Fibroblast of the conjunctiva (primary cell): ENCODE measurements around the gene TIAM2.
"Not testable (repeated sequence)": the region's sequence is repeated elsewhere in the genome, so short reads cannot be mapped to it uniquely, and the experiment has no call there.

Experiments
- DNase-seq: peaks from one replicate; pipeline ENCODE4 v3.0.0-alpha.2; 2010; ENCODE audit warnings: low read depth

TIAM2 gene

GRCh38 chr6:155165029-155165710 is 170.1 kb downstream of the TIAM2 start:
- no peak for DNase-seq

- DNase-seq = no peak
Observed at GRCh38 chr6:155170519-155170918, 175.4 kb downstream of the TIAM2 start.

DNA sequence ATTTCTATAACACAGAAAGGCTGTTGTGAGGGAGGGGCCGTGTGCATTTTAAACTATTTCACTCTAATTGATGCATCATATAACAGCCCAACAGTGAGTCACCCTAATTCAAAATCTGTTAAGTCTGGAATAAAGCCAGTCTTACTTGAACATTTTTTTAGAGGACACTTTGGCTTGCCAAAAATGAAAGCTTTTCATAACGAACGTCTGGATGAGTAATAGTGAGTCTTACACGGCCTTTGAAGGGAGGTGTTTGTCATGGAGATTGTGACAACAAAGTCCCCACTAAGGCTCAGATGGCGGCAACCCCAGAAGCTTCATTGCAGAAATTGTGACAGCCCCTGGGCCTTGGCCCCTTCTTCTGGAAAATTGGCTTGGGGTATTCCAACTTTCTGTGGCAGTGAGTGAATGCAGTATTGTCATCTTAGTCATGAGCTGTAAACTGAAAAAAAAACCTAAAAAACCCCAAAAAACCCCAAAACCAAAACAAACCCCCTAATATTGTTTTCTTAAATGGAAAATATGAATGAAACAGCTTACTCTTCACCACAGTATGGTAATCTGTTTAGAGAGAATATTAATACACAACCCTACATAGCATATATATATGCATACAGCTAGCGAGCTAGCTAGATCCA is 176.1 kb downstream of the TIAM2 start:
- DNase-seq = peak; percentile 93

DNA sequence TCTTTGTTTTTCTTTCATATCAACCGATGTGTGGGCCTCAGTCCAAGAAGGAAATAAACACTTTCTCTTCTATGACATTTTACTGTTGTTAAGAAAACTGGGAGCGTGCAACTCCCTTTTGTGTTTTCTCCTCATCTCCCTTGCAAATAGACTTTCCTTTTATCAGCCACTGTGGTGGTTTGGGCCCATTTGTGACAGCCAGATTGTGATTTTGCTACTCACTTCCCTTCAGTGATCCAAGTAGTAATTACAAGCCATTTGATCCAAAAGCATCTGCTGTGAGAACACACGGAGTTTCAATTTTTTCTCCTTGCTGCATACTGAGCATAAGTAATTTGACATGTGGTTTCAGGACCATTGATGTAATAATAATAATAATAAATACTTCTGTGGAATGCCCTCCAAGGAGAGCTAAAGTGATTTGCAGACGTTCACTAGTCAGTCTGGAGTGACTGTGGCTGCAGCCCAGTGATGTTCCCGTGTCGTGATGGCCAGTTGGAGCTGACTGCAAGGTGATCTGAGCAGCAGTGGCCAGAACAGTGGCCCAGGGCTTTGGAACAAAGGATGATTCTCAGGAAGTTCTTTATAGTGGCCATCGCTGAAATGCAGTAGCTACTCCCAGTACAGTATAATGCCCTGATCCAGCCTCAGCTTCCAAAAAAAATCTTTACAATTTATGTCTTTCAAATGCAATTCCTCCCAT is 176.8 kb downstream of the TIAM2 start:
- DNase-seq = no peak

DNA sequence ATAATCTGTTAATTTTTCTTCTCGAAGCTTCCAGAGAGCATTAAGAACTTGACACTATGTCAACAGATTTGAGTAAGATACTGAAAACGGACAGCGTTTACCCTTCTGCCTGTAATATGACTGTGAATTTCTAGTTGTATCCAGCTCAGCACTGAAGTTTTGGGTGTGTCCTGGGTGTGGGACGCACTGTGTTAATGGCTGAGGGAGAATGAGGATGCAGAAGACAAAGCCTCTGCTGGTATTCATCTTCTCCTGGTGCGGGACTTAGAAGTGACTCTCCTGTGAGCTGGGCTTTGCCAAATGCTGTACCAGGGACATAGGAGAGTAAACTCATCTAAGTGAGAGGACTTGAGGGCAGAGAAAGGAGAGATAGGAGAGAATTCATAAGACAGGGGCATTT is 178.4 kb downstream of the TIAM2 start:
- DNase-seq = no peak

- DNase-seq = peak; percentile 84
Observed at GRCh38 chr6:155174576-155175211, 179.6 kb downstream of the TIAM2 start.

DNA sequence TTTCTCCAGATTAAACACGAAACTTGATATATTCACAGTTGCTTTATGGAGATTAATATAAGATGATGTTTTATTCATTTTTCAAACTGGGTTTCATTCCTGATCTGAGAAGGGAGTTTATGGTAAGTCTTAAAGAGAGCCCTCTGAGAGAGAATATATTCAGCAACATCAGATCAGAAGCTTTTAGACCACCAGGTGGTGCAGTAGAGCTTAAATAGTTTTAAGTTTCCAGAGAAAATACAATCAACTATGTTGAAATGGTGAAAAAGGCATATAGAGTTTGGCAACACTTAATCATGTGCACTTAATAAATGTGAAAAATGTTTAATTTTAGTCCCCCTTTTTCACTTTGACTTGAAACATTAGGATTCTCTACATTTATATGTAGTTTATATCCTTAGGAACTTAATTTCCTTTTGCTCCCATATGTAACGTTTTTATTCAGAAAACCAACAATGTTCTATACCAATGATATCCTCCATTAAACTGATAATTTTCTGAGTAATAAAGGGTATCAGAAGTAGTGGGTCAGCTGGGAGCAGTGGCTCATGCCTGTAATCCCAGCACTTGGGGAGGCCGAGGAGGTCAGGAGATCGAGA is 182.3 kb downstream of the TIAM2 start:
- DNase-seq = peak; percentile 67

DNA sequence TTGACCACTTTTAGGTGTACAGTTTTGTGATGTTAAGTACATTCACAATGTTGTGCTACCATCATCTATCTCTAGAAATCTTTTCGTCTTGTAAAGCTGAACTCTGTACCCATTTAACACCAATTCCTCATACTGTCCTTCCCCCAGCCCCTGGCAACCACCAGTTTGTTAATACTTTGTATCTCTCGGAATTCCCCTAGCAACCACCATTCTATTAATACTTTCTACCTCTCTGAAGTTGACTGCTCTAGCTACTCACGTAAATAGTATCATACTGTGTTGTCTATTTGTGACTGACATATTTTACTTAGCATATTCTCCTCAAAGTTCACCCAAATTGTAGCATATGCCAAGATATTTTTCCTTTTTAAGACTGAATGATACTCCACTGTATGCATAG is 186.4 kb downstream of the TIAM2 start:
- no peak for DNase-seq

GRCh38 chr6:155182103-155182502 is 187.0 kb downstream of the TIAM2 start:
- DNase-seq = no peak

DNA sequence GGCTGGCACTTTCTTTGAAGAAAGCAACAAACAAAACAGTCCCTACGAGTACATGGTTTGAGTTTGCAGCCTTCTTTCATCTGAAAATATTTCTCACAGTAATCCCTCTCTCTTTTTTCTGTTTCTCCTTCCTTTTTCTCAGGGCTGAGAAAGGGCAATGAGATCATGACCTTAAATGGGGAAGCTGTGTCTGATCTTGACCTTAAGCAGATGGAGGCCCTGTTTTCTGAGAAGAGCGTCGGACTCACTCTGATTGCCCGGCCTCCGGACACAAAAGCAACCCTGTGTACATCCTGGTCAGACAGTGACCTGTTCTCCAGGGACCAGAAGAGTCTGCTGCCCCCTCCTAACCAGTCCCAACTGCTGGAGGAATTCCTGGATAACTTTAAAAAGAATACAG is 188.0 kb downstream of the TIAM2 start:
- DNase-seq = no peak

- not testable (repeated sequence) for DNase-seq
Observed at GRCh38 chr6:155185041-155185440, 189.9 kb downstream of the TIAM2 start.

DNA sequence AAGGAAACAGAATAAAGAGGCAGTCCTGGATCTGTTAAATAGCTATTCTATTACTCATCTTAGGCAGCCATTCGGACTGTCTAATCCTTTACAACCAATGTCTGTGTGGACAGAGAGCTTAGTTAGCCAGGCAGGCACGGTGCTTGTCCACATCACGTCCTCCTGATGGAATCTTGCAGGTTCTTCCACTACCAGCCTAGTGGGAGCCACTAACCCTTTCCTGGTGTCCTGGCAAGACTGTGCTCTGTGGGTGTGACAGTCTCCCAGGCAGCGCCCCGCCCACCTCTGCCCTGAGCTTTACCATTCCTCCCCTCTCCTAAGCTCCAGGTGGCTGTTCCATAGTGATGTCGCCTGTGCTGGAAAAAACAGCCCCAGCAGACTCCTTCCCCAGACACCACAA is 190.4 kb downstream of the TIAM2 start:
- DNase-seq = peak; percentile 8

GRCh38 chr6:155186052-155186658 is 191.0 kb downstream of the TIAM2 start:
- no peak for DNase-seq

DNA sequence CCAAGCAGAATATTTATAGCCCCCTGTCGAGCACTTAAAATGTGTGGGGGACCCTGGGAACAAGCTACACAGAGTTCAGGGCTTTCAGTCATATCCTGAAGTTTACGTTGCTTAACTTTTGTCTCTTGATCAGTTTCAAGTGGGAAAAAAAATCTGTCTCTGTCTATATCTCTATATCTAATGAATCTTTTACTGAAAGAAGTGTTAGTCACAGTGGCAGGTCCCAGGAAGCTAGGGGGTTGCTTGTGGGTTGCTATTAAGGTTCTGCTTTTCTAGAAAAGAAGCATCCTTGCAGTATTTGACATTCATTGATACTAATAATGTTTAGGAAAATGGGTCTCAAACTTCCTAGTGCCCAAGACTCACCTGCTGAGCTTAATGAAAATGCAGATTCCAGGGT is 192.0 kb downstream of the TIAM2 start:
- DNase-seq = no peak

- DNase-seq = no peak
Observed at GRCh38 chr6:155187994-155188706, 193.0 kb downstream of the TIAM2 start.

DNA sequence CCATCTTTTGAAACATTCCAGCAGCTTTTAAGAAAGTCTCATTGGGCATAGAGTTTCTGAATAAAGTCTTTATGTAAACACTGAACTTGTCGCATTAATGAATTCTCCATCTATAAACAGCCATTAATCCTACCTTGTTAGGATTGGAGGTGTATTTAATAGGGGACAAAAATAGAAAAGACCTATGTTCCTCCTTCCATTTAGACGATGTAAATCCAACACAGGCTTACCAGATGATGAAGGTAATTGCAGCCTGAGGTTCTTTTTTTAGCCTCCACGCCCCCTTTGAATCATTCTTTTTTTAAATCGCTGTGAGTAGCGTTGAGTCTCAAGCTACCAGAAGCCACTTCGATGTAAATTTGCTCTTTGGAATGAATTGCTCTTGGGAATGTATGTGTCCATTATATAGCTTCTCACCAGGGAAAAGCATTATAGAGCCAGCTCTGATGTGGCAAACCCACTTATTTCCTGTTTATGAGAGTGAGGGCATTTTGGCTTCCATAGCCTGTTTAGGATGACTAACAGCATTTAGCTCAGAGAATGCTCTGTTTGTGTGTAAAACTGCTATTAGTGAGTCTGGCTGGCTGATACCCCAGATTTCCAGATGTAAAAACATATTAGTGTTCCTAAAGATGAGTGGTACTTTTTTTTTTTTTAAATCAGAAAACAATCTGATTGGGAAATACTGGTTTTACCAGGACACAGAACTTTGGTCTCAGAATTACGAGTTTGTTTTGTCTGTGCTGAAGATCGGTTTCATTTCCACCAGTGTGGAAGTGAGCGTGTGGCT is 193.8 kb downstream of the TIAM2 start:
- peak; percentile 87 for DNase-seq

GRCh38 chr6:155190677-155191076 is 195.6 kb downstream of the TIAM2 start:
- no peak for DNase-seq

DNA sequence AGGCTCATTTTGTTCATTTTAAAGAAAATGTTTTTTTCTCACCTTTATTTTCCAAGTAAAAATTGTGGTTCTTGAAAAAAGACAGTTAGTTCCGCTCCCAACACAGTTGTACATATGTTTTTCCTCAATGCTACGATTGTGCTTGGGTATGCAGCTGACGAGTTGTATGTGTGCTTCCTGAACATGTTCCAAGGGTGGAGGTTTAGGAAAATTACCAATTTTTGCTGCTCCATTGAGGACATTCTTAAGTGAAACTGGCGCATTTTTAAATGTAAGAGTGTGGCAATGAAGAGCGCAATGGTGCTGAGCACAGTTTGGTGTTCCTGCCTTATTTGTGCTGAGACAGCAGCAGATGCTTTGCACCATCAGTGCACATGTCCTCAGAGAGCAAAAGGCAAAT is 198.4 kb downstream of the TIAM2 start:
- DNase-seq = no peak

DNA sequence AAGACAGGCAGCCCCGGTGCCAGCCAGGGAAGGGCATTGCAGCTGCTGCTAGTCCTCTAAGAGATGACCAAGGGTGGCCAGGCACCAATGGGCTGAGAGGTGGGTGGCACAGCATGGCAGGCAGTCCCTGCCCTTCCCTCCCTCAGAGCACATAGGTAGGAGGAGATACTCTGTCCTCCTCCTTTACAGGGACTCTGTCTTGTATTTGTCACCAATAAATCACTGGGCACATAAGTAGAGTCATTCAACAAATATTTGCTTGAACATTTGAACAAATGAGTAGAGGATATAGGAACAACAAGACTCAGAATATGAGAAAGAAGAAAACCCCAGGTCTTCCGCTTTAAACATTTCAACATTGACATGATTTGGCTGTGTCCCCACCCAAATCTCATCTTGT is 199.3 kb downstream of the TIAM2 start:
- DNase-seq = no peak

DNA sequence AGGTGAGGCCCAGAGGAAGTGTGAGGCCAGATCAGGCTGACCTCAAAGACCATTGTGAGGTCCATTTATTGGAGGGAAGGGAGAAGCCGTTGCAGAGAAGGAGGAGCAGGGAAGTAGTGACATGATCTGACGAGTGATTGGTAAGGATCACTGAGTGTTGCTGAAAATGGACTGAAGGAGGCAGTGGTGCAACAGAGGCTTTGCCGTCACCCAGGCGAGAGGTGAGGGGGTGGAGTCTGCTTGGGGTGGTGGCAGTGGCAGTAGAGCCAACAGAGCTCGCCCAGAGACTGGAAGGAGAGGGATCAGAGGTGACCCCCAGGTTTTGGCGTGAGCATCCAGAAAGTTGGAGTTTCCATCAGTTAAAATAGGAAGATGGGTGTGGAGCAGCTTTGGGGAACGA is 200.8 kb downstream of the TIAM2 start:
- DNase-seq = no peak

- DNase-seq = no peak
Observed at GRCh38 chr6:155196911-155197310, 201.8 kb downstream of the TIAM2 start.
